Measurements from ENCODE around the gene TLE6. TPM values are rescaled to one million over a fixed set of nuclear protein-coding genes. Genes with fewer than 3 reads are reported as not detected.

The TLE6 gene
- total and polyA plus RNA-seq, 2 of the 4 experiments (the other 2 are of a cell fraction): under 0.01 to 0.17 TPM

DNA sequence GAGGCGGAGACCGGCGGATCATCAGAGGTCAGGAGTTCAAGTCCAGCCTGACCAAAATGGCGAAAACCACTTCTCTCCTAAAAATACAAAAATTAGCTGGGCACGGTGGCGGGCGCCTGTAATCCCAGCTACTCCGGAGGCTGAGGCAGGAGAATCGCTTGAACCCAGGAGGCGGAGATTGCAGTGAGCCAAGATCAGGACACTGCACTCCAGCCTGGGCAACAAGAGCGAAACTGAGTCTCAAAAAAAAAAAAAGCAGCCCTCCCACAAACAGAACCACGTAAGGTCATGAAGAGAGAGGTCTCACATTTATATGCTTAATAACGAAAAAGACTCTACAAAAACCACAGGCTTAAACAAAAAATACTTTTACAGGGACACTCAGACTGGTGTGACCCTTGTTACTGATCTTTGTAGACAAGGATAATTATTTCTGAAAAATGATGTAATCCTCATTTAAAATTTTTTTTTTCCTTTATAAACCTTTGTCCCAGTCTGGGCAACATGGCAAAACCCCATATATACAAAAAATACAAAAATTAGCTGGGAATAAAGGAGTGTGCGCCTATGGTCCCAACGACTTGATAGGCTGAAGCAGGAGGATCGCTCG lies 31.7 kb upstream of the TLE6 start:
- H3K23ac ChIP-seq (ENCODE audit: low read depth, low read length): no peak overlapping the region
- H2AK9ac ChIP-seq (replicated peaks; ENCODE audit: low read depth, low read length, poor library complexity): peak overlapping the region; percentile 97
- H2BK20ac ChIP-seq (ENCODE audit: low read depth, low read length): no peak overlapping the region
- H2BK5ac ChIP-seq (ENCODE audit: low read depth, low read length, poor library complexity, severe bottlenecking): peak overlapping the region; percentile 86
- peak overlapping the region; percentile 17 to 90; a peak in 2 of 4 replicates for H4K8ac ChIP-seq (ENCODE audit: low read depth in 2 of 2, low read length in 2 of 2)
- no CpG with 5 or more reads among the region's 17 CpGs for WGBS, 2 experiments (ENCODE audit: extremely low coverage in 2 of 2, insufficient read length in 1 of 2)
- TF ChIP-seq CHD1 (IDR thresholded peaks at IDR 0.05; ENCODE audit: low read depth, low read length): no peak
- H3K9ac ChIP-seq (ENCODE audit: low read depth, low read length): peak overlapping the region; percentile 58; the same call in 1 of the 2 replicates
- H3K4me2 ChIP-seq (ENCODE audit: low read depth, low read length): peak overlapping the region; percentile 68
- ATAC-seq (ENCODE audit: low read depth) (no peak), DNase-seq (no peak)
- H2AK5ac ChIP-seq (ENCODE audit: low read depth, low read length): no peak overlapping the region
- H2BK120ac ChIP-seq (ENCODE audit: low read depth, low read length): no peak overlapping the region
- no peak overlapping the region; the same call in 1 of the 2 replicates for H3K27ac ChIP-seq (ENCODE audit: insufficient read depth, low read length)
- in situ Hi-C loops (cut with MboI; ENCODE audit: low sequenced_read_pairs) (no loop called here), intact Hi-C loops (cut with micrococcal nuclease) (loop anchor here (2.0 kb wide), 1 partner anchor 45 kb away; the partner anchor contains the start of gene ZNF57), dilution Hi-C loops (cut with HindIII; ENCODE audit: low sequenced_read_pairs, unreplicated experiment) (no loop called here)
- peak overlapping the region; percentile 90; the same call in 1 of the 2 replicates for H3K4ac ChIP-seq (ENCODE audit: low read depth, low read length)
- no peak overlapping the region for H3K14ac ChIP-seq (replicated peaks; ENCODE audit: low read depth, low read length)
- H2BK15ac ChIP-seq (ENCODE audit: low read depth, low read length): no peak overlapping the region
- H4K5ac ChIP-seq (ENCODE audit: low read depth, low read length): peak overlapping the region; percentile 13; the same call in 1 of the 2 replicates
- no peak overlapping the region for H4K91ac ChIP-seq (ENCODE audit: insufficient read depth, low read depth, low read length)
- peak overlapping the region; percentile 87 for H3K4me3 ChIP-seq (ENCODE audit: insufficient read depth, low read depth, low read length)
- H3K36me3 ChIP-seq (ENCODE audit: control insufficient read depth, insufficient read depth, low read length): no peaks in the 10 kb centered on the region
- no peaks in the 10 kb centered on the region for H3K9me3 ChIP-seq (ENCODE audit: control insufficient read depth, insufficient read depth, low read length)
- peaks cover 5% of the 10 kb centered on the region; the same call in 1 of the 2 replicates for H3K4me1 ChIP-seq (ENCODE audit: control insufficient read depth, insufficient read depth, low read length)
- no TSS peak for BruUV-seq (replicated peaks)
- H3K9me1 ChIP-seq (ENCODE audit: insufficient read depth, low read length): peaks cover 7% of the 10 kb centered on the region
- no peak overlapping the region for H3K56ac ChIP-seq (ENCODE audit: extremely low read depth, insufficient read depth, low read length)
- ChIA-PET CTCF (no interaction called here), POLR2A (ENCODE audit: unreplicated experiment) (no interaction called here)
- no peaks in the 10 kb centered on the region for H3K27me3 ChIP-seq (ENCODE audit: control insufficient read depth, insufficient read depth, low read length)
- peaks cover 13 to 37% of the 10 kb centered on the region in 2 experiments for H3K79me1 ChIP-seq (ENCODE audit: low read depth in 1 of 2, low read length in 2 of 2)
- H3K18ac ChIP-seq (ENCODE audit: low read depth, low read length): no peak overlapping the region
- no peaks in the 10 kb centered on the region for H4K20me1 ChIP-seq (ENCODE audit: insufficient read depth, low read length)
- peak overlapping the region; percentile 100 for H2AFZ ChIP-seq (replicated peaks; ENCODE audit: low read length, poor library complexity)
